Activated B cell treated with CpG ODN at 0.5 μM for 24 hours (primary cell): ENCODE results near the gene PPT1. TPM values are rescaled to one million over a fixed set of nuclear protein-coding genes. Genes with fewer than 3 reads are reported as not detected.

Experiments
- ATAC-seq: fragments of 200-7000 bp; cut with Tn5 transposase; one replicate; pipeline ENCODE4 v1.10.0; 2021; ENCODE audit warnings: low read depth, mild to moderate bottlenecking, moderate library complexity
- CTCF ChIA-PET: fragments of 350-600 bp; sonication (Branson Sonifier 250); formaldehyde crosslinking; loops from one replicate; lab custom pipeline; 2021; ENCODE audit warnings: antibody characterized with exemption; lab: Charles Lee
- POLR2A ChIA-PET: fragments of 350-600 bp; sonication (Branson Sonifier 250); formaldehyde crosslinking; loops from one replicate; lab custom pipeline; 2021; ENCODE audit warnings: antibody characterized with exemption; lab: Charles Lee
- DNase-seq: peaks from one replicate; pipeline ENCODE4 v3.0.0; 2022
- H3K27ac Mint-ChIP-seq: one replicate; pipeline ENCODE4 v1.8.0; 2020; ENCODE audit warnings: mixed read lengths
- H3K27me3 Mint-ChIP-seq: one replicate; pipeline ENCODE4 v1.8.0; 2021; ENCODE audit warnings: mixed read lengths
- H3K36me3 Mint-ChIP-seq: one replicate; pipeline ENCODE4 v1.8.0; 2021; ENCODE audit warnings: low read depth, mixed read lengths
- H3K4me1 Mint-ChIP-seq: one replicate; pipeline ENCODE4 v1.8.0; 2021; ENCODE audit warnings: mixed read lengths
- H3K4me3 Mint-ChIP-seq: one replicate; pipeline ENCODE4 v1.8.0; 2020; ENCODE audit warnings: mild to moderate bottlenecking, mixed read lengths
- H3K9me3 Mint-ChIP-seq: one replicate; pipeline ENCODE4 v1.8.0; 2020; ENCODE audit warnings: mixed read lengths
- intact Hi-C: fragments of 100-400 bp; cut with micrococcal nuclease; formaldehyde crosslinking; loops from one replicate; pipeline ENCODE4 v1.15.1; 2024
- total RNA-seq: library from RNA; stranded (reverse); gene quantifications from 2 replicates; pipeline ENCODE4 v1.2.3, GENCODE V29; 2022
- TF ChIP-seq, protein P1 (sequence below): fragments of 200-600 bp; IDR thresholded peaks from one replicate; pipeline ENCODE4 v1.8.0; 2022; ENCODE audit warnings: antibody characterized with exemption, mild to moderate bottlenecking

PPT1 gene
- total RNA-seq, 1 donor from 2014 or later = 41.8 TPM

DNA sequence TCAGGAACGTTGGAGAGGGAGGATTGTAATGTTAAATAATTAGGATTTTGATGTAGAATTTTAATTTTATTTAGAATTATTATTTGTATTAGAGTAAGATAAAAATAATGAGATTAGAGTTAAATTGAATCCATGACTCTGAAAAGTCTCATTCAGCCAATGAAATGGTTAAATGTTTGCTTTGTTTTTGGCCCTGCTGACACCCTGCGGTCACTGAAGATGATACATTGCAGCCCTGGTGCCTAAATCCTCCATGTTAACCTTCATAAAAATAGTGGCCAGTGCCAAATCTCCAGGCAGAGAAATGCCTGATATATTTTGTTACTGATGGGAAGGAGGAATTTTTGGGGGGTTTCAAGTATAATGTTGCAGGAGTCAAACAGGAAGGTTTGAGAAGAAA lies 36.8 kb upstream of the PPT1 start:
- H3K9me3 Mint-ChIP-seq = peaks cover 7% of the 10 kb centered on the region
- intact Hi-C loops = no loop called here

DNA sequence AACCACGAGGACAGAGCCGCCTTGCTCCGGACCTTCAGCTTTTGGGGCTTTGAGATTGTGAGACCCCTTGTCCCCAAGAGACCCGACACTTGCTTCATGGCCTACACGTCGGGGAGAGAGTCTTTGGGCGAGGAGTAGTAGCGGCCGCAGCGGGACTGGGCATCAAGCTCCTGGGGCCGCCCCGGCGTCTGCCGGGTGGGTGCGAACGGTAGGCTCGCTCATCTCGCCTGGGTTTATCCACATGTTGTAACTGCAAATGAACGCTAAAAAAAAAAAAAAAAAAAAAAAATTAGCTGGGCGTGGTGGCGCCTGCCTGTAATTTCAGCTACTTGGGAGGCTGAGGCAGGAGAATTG lies 36.2 kb upstream of the PPT1 start:
- Mint-ChIP-seq H3K36me3 (no peaks in the 10 kb centered on the region), H3K27ac (no peak overlapping the region), H3K4me1 (no peaks in the 10 kb centered on the region), H3K4me3 (no peak overlapping the region), H3K9me3 (peaks cover 7% of the 10 kb centered on the region), H3K27me3 (peaks cover 9% of the 10 kb centered on the region)
- DNase-seq (no peak), ATAC-seq (no peak)
- ChIA-PET CTCF (no interaction called here), POLR2A (no interaction called here)
- intact Hi-C loops = no loop called here
- TF ChIP-seq, protein P1, sequence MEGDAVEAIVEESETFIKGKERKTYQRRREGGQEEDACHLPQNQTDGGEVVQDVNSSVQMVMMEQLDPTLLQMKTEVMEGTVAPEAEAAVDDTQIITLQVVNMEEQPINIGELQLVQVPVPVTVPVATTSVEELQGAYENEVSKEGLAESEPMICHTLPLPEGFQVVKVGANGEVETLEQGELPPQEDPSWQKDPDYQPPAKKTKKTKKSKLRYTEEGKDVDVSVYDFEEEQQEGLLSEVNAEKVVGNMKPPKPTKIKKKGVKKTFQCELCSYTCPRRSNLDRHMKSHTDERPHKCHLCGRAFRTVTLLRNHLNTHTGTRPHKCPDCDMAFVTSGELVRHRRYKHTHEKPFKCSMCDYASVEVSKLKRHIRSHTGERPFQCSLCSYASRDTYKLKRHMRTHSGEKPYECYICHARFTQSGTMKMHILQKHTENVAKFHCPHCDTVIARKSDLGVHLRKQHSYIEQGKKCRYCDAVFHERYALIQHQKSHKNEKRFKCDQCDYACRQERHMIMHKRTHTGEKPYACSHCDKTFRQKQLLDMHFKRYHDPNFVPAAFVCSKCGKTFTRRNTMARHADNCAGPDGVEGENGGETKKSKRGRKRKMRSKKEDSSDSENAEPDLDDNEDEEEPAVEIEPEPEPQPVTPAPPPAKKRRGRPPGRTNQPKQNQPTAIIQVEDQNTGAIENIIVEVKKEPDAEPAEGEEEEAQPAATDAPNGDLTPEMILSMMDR = no peak

More for the DNA sequence above, 36.8 kb upstream of the PPT1 start:
- no peak overlapping the region for H3K27ac Mint-ChIP-seq
- ATAC-seq (no peak), DNase-seq (no peak)
- no peak overlapping the region for H3K4me3 Mint-ChIP-seq
- TF ChIP-seq, protein P1 = no peak
- ChIA-PET CTCF (no interaction called here), POLR2A (no interaction called here)
- H3K4me1 Mint-ChIP-seq = no peaks in the 10 kb centered on the region
- H3K36me3 Mint-ChIP-seq = no peaks in the 10 kb centered on the region
- peaks cover 8% of the 10 kb centered on the region for H3K27me3 Mint-ChIP-seq

DNA sequence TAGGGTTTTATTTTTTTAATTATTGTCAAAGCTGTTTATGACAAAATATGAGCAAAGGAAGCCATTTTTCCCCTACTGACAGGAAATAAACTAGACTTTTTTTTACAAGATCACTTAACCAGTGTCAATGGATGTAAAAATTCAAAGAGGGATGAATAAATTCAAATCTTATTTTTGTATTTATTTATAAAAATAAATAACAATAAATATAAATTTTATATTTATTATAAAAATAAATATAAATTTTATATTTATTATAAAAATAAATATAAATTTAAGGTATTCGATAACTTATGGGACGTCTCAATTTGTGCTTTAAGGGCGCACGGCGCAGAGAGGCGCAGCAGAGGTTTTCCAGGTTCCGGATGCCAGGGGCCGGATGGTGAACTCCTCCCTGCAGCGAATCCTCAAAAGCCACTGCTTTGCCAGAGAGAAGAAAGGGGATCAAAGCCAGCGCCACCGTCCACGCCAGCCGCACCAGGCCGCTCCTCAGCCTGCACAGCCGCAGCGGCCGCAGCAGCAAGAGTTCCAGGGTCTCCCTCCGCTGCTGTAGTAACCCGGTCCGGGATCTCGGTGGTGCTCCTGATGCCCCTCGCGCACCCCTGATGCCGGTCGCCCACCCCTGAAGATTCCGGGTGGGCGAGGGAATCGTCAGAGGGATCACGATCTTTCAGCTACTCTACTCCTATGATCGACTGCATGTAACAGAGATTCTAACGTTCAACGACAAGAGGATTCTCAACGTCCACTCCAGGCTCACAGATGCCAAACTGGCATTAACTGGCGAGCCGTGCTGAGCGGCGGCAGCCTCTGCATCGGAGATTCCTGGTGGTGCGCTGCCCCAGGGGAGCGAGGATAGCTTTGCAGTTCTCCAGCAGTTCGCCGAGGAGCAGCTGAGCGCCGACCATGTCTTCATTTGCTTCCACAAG lies 35.6 kb upstream of the PPT1 start:
- no peak overlapping the region for H3K27ac Mint-ChIP-seq
- intact Hi-C loops = no loop called here
- no peak overlapping the region for H3K4me3 Mint-ChIP-seq
- peaks cover 9% of the 10 kb centered on the region for H3K27me3 Mint-ChIP-seq
- DNase-seq = no peak
- H3K9me3 Mint-ChIP-seq = peaks cover 7% of the 10 kb centered on the region
- CTCF ChIA-PET = no interaction called here
- POLR2A ChIA-PET = no interaction called here
- ATAC-seq = no peak
- H3K4me1 Mint-ChIP-seq = no peaks in the 10 kb centered on the region
- TF ChIP-seq, protein P1 = no peak
- no peaks in the 10 kb centered on the region for H3K36me3 Mint-ChIP-seq

DNA sequence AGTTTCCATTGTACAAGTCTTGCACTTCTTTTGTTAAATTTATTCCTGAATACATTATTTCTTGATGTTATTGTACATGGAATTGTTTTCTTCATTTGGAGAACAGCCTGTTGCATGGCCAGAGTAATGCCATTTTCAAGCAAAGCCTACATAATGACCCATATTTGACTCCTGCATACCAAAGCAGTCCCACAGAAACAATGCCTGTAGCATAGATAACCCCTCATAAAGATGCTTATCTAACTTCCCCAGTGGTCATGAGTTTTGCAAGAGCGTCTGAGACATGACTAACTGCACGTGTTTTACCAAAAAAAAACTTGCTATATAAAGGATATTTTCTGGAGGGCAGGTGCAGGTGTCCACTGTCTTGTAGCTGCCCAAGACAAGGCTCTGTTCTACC lies 33.8 kb upstream of the PPT1 start:
- no peaks in the 10 kb centered on the region for H3K36me3 Mint-ChIP-seq
- intact Hi-C loops = no loop called here
- H3K27ac Mint-ChIP-seq = no peak overlapping the region
- H3K9me3 Mint-ChIP-seq = peaks cover 7% of the 10 kb centered on the region
- POLR2A ChIA-PET = interaction anchor here (0.6 to 0.7 kb wide), 2 partner anchors 264 to 549 kb away, joined by 3 to 4 read pairs; no protein-coding TSS in a partner anchor
- no peaks in the 10 kb centered on the region for H3K4me1 Mint-ChIP-seq
- no peak for ATAC-seq
- no peak for DNase-seq
- CTCF ChIA-PET = interaction anchor here (1.4 kb wide), 1 partner anchor 13 kb away, joined by 5 read pairs; no protein-coding TSS in a partner anchor
- TF ChIP-seq, protein P1 = no peak
- no peak overlapping the region for H3K4me3 Mint-ChIP-seq
- peaks cover 9% of the 10 kb centered on the region for H3K27me3 Mint-ChIP-seq

DNA sequence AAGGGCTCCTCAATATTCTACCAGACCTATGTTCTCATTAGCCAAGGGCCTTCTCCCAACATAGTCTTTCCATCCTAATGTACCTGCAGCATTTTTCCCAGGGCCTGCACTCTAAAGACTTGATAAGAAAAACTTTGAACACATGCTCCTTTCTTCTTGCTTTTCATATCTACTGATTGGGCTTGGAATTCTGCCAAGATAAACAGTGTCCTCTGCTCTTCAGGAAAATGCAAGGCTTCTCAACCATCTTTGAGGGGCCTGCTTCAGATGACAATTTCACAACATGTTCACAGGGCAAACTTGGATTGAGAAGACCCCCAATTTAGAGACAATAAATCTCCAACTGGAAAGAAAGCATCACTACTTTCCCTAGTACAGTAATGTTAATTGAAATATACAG lies 25.8 kb upstream of the PPT1 start:
- no peaks in the 10 kb centered on the region for H3K36me3 Mint-ChIP-seq
- CTCF ChIA-PET = no interaction called here
- intact Hi-C loops = no loop called here
- peaks cover 7% of the 10 kb centered on the region for H3K27me3 Mint-ChIP-seq
- POLR2A ChIA-PET = no interaction called here
- no peak overlapping the region for H3K27ac Mint-ChIP-seq
- no peak for DNase-seq
- TF ChIP-seq, protein P1 = no peak
- no peak overlapping the region for H3K4me3 Mint-ChIP-seq
- no peak for ATAC-seq
- H3K9me3 Mint-ChIP-seq = no peaks in the 10 kb centered on the region
- H3K4me1 Mint-ChIP-seq = no peaks in the 10 kb centered on the region
